Stimulated activated CD4-positive, alpha-beta T cell treated with anti-CD3 and anti-CD28 coated beads, Interleukin-15, amount 100 ng/mL, for 48 hours (primary cell): ENCODE measurements around the gene KLHL28.
A peak's percentile ranks its signal among the peaks of the same experiment; 100 is the strongest.
"Not testable (repeated sequence)": the region's sequence is repeated elsewhere in the genome, so short reads cannot be mapped to it uniquely, and the experiment has no call there.

ENCODE experiments used
- DNase-seq, 2 donors: peaks; one replicate each; pipeline ENCODE4 v3.0.0-alpha.2; 2020; ENCODE audit warnings: low read depth in 2 of 2

Gene KLHL28

GRCh38 chr14:44897041-44897844 is 64.5 kb downstream of the KLHL28 start:
- DNase-seq = peak; percentile 95 to 98

- no peak for DNase-seq
These were observed 65.3 kb downstream of the KLHL28 start for GRCh38 chr14:44896275-44897040.

- DNase-seq = no peak
These were observed 66.0 kb downstream of the KLHL28 start for GRCh38 chr14:44895716-44896115.

GRCh38 chr14:44893535-44893934 is 68.2 kb downstream of the KLHL28 start:
- no peak for DNase-seq

- not testable (repeated sequence) for DNase-seq
These were observed 69.9 kb downstream of the KLHL28 start for GRCh38 chr14:44891726-44892372.

GRCh38 chr14:44889595-44890471 is 71.9 kb downstream of the KLHL28 start:
- DNase-seq = no peak

- DNase-seq = no peak
These were observed 74.2 kb downstream of the KLHL28 start for GRCh38 chr14:44887596-44887955.

GRCh38 chr14:44886860-44887595 is 74.7 kb downstream of the KLHL28 start:
- DNase-seq = no peak

- DNase-seq = no peak
These were observed 81.0 kb downstream of the KLHL28 start for GRCh38 chr14:44880791-44881190.
